HEK293 (cell line): Measurements from ENCODE around the gene ARHGAP42.

ENCODE experiments used
- CTCF ChIA-PET: fragments of 350-600 bp; formaldehyde crosslinking; extraction: SDS; loops from one replicate; lab custom pipeline; 2021; ENCODE audit warnings: antibody characterized with exemption; lab: Yijun Ruan, JAX
- POLR2A ChIA-PET: fragments of 300-600 bp; formaldehyde crosslinking; extraction: SDS; loops from one replicate; lab custom pipeline; 2020; ENCODE audit warnings: antibody characterized with exemption, inconsistent platforms; lab: Yijun Ruan, JAX
- H3K27ac ChIP-seq: fragments of 200-500 bp; sonication (Bioruptor generic); 2 replicates; pipeline ENCODE4 v1.5.1; 2014; ENCODE audit warnings: low read depth, low read length, control low read depth, inconsistent platforms; ENCODE audit errors: extremely low read depth
- H3K36me3 ChIP-seq, 2 experiments: fragments of 200-500 bp in 1 of 2; sonication (Bioruptor generic) in 1 of 2; 1 replicate in 1 of 2; 2 replicates in 1 of 2; pipeline ENCODE4 v1.5.1; 2014 to 2017; ENCODE audit warnings: inconsistent platforms in 2 of 2, low read length in 2 of 2; ENCODE audit not compliant: control insufficient read depth in 2 of 2, insufficient read depth in 1 of 2
- H3K4me1 ChIP-seq: fragments of 200-500 bp; sonication (Bioruptor generic); 2 replicates; pipeline ENCODE4 v1.5.1; 2014; ENCODE audit warnings: mild to moderate bottlenecking, low read length, inconsistent platforms; ENCODE audit not compliant: control insufficient read depth, insufficient read depth
- H3K4me3 ChIP-seq: 2 replicates; pipeline ENCODE4 v1.5.1; 2011; ENCODE audit warnings: low read depth, mild to moderate bottlenecking, control low read depth, low read length, moderate library complexity
- H3K9me3 ChIP-seq: fragments of 200-500 bp; sonication (Bioruptor generic); 2 replicates; pipeline ENCODE4 v1.5.1; 2014; ENCODE audit warnings: low read depth, low read length, inconsistent platforms; ENCODE audit not compliant: control insufficient read depth, insufficient read depth
- KLF1 ChIP-seq: fragments of 450-650 bp; formaldehyde crosslinking; IDR thresholded peaks from 2 replicates; pipeline ENCODE4 v1.5.1; 2016; ENCODE audit warnings: missing biosample characterization, missing genetic modification characterization
- MEIS1 ChIP-seq: sonication (generic); formaldehyde crosslinking; IDR thresholded peaks from 2 replicates; pipeline ENCODE4 v1.8.1; 2022; ENCODE audit warnings: missing genetic modification reagents, mild to moderate bottlenecking, borderline replicate concordance
- ZFP69B ChIP-seq: fragments of 450-650 bp; formaldehyde crosslinking; IDR thresholded peaks from 2 replicates; pipeline ENCODE4 v1.5.1; 2016; ENCODE audit warnings: missing biosample characterization, missing genetic modification characterization
- ZIC2 ChIP-seq: fragments of 450-650 bp; formaldehyde crosslinking; IDR thresholded peaks from 2 replicates; pipeline ENCODE4 v1.5.1; 2016; ENCODE audit warnings: missing biosample characterization, missing genetic modification characterization
- ZNF138 ChIP-seq: fragments of 450-650 bp; formaldehyde crosslinking; IDR thresholded peaks from 2 replicates; pipeline ENCODE4 v1.5.1; 2016; ENCODE audit warnings: missing biosample characterization, missing genetic modification characterization, borderline replicate concordance
- ZNF16 ChIP-seq: fragments of 450-650 bp; formaldehyde crosslinking; IDR thresholded peaks from 2 replicates; pipeline ENCODE4 v1.5.1; 2016; ENCODE audit warnings: low read depth, missing biosample characterization, missing genetic modification characterization
- ZNF239 ChIP-seq: fragments of 450-650 bp; formaldehyde crosslinking; IDR thresholded peaks from 2 replicates; pipeline ENCODE4 v1.5.1; 2016; ENCODE audit warnings: missing biosample characterization, missing genetic modification characterization
- ZNF274 ChIP-seq, 2 experiments: fragments of 200-500 bp in 1 of 2; fragments of 450-650 bp in 1 of 2; sonication (Bioruptor generic) in 1 of 2; formaldehyde crosslinking in 1 of 2; IDR thresholded peaks; 2 replicates each; pipeline versions ENCODE4 v1.5.1 to v1.6.1; 2014 to 2016; ENCODE audit warnings: borderline replicate concordance in 1 of 2, inconsistent platforms in 1 of 2, low read length in 1 of 2, missing biosample characterization in 1 of 2, missing genetic modification characterization in 1 of 2
- ZNF548 ChIP-seq: fragments of 450-650 bp; formaldehyde crosslinking; IDR thresholded peaks from 2 replicates; pipeline ENCODE4 v1.5.1; 2016; ENCODE audit warnings: missing biosample characterization, missing genetic modification characterization
- ZNF560 ChIP-seq: fragments of 450-650 bp; formaldehyde crosslinking; IDR thresholded peaks from 2 replicates; pipeline ENCODE4 v1.5.1; 2017; ENCODE audit warnings: missing biosample characterization, missing genetic modification characterization, borderline replicate concordance
- ZNF76 ChIP-seq: fragments of 450-650 bp; formaldehyde crosslinking; IDR thresholded peaks from 2 replicates; pipeline ENCODE4; 2016; ENCODE audit warnings: low read depth, missing biosample characterization, missing genetic modification characterization, borderline replicate concordance
- ZSCAN16 ChIP-seq: fragments of 450-650 bp; formaldehyde crosslinking; IDR thresholded peaks from 2 replicates; pipeline ENCODE4 v1.5.1; 2016; ENCODE audit warnings: missing biosample characterization, missing genetic modification characterization
- TF ChIP-seq, protein P1 (sequence below): fragments of 450-650 bp; IDR thresholded peaks from 2 replicates; pipeline ENCODE4 v1.5.1; 2018; ENCODE audit warnings: missing biosample characterization, missing genetic modification characterization
- TF ChIP-seq, protein P2 (sequence below): fragments of 450-650 bp; formaldehyde crosslinking; IDR thresholded peaks from 2 replicates; pipeline ENCODE4 v1.5.0; 2017; ENCODE audit warnings: missing biosample characterization, missing genetic modification characterization, borderline replicate concordance
- TF ChIP-seq, protein P3 (sequence below): fragments of 450-650 bp; formaldehyde crosslinking; IDR thresholded peaks from 2 replicates; pipeline ENCODE4 v1.5.1; 2016; ENCODE audit warnings: missing biosample characterization, missing genetic modification characterization, low read depth
- TF ChIP-seq, protein P4 (sequence below): fragments of 450-650 bp; formaldehyde crosslinking; IDR thresholded peaks from 2 replicates; pipeline ENCODE4 v1.5.1; 2016; ENCODE audit warnings: missing biosample characterization, missing genetic modification characterization
- TF ChIP-seq, protein P5 (sequence below): fragments of 450-650 bp; formaldehyde crosslinking; IDR thresholded peaks from 2 replicates; pipeline ENCODE4 v1.5.1; 2017; ENCODE audit warnings: missing biosample characterization, missing genetic modification characterization
- TF ChIP-seq, protein P6 (sequence below): fragments of 450-650 bp; formaldehyde crosslinking; IDR thresholded peaks from 2 replicates; pipeline ENCODE4 v1.5.1; 2016; ENCODE audit warnings: missing biosample characterization, missing genetic modification characterization
- TF ChIP-seq, protein P7 (sequence below): fragments of 450-650 bp; formaldehyde crosslinking; IDR thresholded peaks from 2 replicates; pipeline ENCODE4 v1.5.1; 2016; ENCODE audit warnings: missing biosample characterization, missing genetic modification characterization

The ARHGAP42 gene

DNA sequence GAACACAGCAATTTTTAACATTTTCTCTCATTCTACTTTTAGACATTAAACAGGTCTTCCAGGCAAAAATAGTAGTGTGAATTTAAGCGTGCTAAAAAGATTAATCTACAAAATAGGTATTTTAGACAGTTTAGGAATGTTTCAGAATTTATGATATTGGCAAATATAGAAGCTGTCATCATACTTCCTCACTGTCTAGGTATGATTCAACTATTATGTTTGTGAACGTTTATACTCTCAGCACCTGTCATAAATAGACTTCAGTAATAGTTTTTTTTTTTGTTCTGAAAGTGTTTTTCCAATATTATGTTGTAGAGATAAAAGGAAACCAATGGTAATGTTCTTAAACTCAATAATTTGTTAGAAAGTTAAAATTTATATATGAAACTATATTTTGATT is 103.0 kb downstream of the ARHGAP42 start:
- CTCF ChIA-PET = no interaction called here
- Histone ChIP-seq H3K27ac (no peak overlapping the region), H3K4me3 (no peak overlapping the region), H3K36me3 (no peaks in the 10 kb centered on the region), H3K4me1 (no peaks in the 10 kb centered on the region), H3K9me3 (no peaks in the 10 kb centered on the region)
- TF ChIP-seq ZNF76 (tag by site-specific recombination) (no peak), KLF1 (tag by site-specific recombination) (no peak), ZNF560 (tag by site-specific recombination) (no peak), ZNF16 (tag by site-specific recombination) (no peak), ZNF548 (tag by site-specific recombination) (no peak), ZNF138 (no peak), ZSCAN16 (no peak), ZNF274 (IDR thresholded peaks at IDR 0.05; ENCODE audit: low read length) (no peak), ZNF274 (tag by site-specific recombination; IDR thresholded peaks at IDR 0.05; ENCODE audit: borderline replicate concordance) (no peak), ZIC2 (tag by site-specific recombination) (no peak), ZNF239 (no peak)
- TF ChIP-seq, protein P1, sequence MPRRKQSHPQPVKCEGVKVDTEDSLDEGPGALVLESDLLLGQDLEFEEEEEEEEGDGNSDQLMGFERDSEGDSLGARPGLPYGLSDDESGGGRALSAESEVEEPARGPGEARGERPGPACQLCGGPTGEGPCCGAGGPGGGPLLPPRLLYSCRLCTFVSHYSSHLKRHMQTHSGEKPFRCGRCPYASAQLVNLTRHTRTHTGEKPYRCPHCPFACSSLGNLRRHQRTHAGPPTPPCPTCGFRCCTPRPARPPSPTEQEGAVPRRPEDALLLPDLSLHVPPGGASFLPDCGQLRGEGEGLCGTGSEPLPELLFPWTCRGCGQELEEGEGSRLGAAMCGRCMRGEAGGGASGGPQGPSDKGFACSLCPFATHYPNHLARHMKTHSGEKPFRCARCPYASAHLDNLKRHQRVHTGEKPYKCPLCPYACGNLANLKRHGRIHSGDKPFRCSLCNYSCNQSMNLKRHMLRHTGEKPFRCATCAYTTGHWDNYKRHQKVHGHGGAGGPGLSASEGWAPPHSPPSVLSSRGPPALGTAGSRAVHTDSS (tag by site-specific recombination) = no peak
- TF ChIP-seq, protein P2, sequence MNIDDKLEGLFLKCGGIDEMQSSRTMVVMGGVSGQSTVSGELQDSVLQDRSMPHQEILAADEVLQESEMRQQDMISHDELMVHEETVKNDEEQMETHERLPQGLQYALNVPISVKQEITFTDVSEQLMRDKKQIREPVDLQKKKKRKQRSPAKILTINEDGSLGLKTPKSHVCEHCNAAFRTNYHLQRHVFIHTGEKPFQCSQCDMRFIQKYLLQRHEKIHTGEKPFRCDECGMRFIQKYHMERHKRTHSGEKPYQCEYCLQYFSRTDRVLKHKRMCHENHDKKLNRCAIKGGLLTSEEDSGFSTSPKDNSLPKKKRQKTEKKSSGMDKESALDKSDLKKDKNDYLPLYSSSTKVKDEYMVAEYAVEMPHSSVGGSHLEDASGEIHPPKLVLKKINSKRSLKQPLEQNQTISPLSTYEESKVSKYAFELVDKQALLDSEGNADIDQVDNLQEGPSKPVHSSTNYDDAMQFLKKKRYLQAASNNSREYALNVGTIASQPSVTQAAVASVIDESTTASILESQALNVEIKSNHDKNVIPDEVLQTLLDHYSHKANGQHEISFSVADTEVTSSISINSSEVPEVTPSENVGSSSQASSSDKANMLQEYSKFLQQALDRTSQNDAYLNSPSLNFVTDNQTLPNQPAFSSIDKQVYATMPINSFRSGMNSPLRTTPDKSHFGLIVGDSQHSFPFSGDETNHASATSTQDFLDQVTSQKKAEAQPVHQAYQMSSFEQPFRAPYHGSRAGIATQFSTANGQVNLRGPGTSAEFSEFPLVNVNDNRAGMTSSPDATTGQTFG (tag by site-specific recombination) = no peak
- TF ChIP-seq, protein P3, sequence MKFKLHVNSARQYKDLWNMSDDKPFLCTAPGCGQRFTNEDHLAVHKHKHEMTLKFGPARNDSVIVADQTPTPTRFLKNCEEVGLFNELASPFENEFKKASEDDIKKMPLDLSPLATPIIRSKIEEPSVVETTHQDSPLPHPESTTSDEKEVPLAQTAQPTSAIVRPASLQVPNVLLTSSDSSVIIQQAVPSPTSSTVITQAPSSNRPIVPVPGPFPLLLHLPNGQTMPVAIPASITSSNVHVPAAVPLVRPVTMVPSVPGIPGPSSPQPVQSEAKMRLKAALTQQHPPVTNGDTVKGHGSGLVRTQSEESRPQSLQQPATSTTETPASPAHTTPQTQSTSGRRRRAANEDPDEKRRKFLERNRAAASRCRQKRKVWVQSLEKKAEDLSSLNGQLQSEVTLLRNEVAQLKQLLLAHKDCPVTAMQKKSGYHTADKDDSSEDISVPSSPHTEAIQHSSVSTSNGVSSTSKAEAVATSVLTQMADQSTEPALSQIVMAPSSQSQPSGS = no peak
- TF ChIP-seq, protein P4, sequence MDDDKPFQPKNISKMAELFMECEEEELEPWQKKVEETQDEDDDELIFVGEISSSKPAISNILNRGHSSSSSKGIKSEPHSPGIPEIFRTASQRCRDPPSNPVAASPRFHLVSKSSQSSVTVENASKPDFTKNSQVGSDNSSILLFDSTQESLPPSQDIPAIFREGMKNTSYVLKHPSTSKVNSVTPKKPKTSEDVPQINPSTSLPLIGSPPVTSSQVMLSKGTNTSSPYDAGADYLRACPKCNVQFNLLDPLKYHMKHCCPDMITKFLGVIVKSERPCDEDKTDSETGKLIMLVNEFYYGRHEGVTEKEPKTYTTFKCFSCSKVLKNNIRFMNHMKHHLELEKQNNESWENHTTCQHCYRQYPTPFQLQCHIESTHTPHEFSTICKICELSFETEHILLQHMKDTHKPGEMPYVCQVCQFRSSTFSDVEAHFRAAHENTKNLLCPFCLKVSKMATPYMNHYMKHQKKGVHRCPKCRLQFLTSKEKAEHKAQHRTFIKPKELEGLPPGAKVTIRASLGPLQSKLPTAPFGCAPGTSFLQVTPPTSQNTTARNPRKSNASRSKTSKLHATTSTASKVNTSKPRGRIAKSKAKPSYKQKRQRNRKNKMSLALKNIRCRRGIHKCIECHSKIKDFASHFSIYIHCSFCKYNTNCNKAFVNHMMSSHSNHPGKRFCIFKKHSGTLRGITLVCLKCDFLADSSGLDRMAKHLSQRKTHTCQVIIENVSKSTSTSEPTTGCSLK (tag by site-specific recombination) = no peak
- POLR2A ChIA-PET = no interaction called here

DNA sequence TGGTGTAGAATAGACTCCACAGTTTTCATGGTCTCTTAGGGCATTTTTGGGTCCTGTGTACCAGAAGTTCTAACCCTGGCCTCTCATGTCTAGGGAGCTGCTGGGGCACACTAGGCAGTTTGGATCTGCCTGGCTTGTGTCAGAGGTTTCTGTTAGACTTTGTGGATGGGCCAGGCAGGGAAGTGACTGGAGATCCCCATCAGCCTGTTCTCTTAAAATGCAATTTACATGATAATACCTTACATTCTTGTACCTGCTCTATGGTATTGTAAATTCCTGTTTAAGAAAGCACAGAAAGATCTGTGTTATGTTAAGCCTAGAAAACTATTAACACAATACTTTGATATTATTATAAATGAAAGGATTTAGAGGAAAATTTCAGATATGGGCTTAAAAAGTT is 104.0 kb downstream of the ARHGAP42 start:
- Histone ChIP-seq H3K4me3 (no peak overlapping the region), H3K4me1 (no peaks in the 10 kb centered on the region), H3K36me3 (no peaks in the 10 kb centered on the region), H3K9me3 (no peaks in the 10 kb centered on the region), H3K27ac (no peak overlapping the region)
- CTCF ChIA-PET = no interaction called here
- POLR2A ChIA-PET = interaction anchor here (0.6 kb wide), 1 partner anchor 40 kb away, joined by 3 read pairs; no protein-coding TSS in a partner anchor
- TF ChIP-seq, protein P5, sequence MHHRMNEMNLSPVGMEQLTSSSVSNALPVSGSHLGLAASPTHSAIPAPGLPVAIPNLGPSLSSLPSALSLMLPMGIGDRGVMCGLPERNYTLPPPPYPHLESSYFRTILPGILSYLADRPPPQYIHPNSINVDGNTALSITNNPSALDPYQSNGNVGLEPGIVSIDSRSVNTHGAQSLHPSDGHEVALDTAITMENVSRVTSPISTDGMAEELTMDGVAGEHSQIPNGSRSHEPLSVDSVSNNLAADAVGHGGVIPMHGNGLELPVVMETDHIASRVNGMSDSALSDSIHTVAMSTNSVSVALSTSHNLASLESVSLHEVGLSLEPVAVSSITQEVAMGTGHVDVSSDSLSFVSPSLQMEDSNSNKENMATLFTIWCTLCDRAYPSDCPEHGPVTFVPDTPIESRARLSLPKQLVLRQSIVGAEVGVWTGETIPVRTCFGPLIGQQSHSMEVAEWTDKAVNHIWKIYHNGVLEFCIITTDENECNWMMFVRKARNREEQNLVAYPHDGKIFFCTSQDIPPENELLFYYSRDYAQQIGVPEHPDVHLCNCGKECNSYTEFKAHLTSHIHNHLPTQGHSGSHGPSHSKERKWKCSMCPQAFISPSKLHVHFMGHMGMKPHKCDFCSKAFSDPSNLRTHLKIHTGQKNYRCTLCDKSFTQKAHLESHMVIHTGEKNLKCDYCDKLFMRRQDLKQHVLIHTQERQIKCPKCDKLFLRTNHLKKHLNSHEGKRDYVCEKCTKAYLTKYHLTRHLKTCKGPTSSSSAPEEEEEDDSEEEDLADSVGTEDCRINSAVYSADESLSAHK (tag by site-specific recombination) = no peak
- no peak for TF ChIP-seq ZFP69B
- TF ChIP-seq MEIS1 (CRISPR knock-in tag) = no peak
- TF ChIP-seq, protein P6, sequence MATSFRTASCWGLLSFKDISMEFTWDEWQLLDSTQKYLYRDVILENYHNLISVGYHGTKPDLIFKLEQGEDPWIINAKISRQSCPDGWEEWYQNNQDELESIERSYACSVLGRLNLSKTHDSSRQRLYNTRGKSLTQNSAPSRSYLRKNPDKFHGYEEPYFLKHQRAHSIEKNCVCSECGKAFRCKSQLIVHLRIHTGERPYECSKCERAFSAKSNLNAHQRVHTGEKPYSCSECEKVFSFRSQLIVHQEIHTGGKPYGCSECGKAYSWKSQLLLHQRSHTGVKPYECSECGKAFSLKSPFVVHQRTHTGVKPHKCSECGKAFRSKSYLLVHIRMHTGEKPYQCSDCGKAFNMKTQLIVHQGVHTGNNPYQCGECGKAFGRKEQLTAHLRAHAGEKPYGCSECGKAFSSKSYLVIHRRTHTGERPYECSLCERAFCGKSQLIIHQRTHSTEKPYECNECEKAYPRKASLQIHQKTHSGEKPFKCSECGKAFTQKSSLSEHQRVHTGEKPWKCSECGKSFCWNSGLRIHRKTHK (tag by site-specific recombination) = no peak
- TF ChIP-seq, protein P7, sequence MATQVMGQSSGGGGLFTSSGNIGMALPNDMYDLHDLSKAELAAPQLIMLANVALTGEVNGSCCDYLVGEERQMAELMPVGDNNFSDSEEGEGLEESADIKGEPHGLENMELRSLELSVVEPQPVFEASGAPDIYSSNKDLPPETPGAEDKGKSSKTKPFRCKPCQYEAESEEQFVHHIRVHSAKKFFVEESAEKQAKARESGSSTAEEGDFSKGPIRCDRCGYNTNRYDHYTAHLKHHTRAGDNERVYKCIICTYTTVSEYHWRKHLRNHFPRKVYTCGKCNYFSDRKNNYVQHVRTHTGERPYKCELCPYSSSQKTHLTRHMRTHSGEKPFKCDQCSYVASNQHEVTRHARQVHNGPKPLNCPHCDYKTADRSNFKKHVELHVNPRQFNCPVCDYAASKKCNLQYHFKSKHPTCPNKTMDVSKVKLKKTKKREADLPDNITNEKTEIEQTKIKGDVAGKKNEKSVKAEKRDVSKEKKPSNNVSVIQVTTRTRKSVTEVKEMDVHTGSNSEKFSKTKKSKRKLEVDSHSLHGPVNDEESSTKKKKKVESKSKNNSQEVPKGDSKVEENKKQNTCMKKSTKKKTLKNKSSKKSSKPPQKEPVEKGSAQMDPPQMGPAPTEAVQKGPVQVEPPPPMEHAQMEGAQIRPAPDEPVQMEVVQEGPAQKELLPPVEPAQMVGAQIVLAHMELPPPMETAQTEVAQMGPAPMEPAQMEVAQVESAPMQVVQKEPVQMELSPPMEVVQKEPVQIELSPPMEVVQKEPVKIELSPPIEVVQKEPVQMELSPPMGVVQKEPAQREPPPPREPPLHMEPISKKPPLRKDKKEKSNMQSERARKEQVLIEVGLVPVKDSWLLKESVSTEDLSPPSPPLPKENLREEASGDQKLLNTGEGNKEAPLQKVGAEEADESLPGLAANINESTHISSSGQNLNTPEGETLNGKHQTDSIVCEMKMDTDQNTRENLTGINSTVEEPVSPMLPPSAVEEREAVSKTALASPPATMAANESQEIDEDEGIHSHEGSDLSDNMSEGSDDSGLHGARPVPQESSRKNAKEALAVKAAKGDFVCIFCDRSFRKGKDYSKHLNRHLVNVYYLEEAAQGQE (tag by site-specific recombination) = no peak
